GM21737 (cell line): ENCODE measurements around the gene TMEM132D.

ENCODE experiments used
- ATAC-seq: cut with Tn5 transposase; IDR thresholded peaks from one replicate; pipeline ENCODE4 v1.9.1; 2021; ENCODE audit warnings: mild to moderate bottlenecking, moderate library complexity; ENCODE audit not compliant: unreplicated experiment

The TMEM132D gene

DNA sequence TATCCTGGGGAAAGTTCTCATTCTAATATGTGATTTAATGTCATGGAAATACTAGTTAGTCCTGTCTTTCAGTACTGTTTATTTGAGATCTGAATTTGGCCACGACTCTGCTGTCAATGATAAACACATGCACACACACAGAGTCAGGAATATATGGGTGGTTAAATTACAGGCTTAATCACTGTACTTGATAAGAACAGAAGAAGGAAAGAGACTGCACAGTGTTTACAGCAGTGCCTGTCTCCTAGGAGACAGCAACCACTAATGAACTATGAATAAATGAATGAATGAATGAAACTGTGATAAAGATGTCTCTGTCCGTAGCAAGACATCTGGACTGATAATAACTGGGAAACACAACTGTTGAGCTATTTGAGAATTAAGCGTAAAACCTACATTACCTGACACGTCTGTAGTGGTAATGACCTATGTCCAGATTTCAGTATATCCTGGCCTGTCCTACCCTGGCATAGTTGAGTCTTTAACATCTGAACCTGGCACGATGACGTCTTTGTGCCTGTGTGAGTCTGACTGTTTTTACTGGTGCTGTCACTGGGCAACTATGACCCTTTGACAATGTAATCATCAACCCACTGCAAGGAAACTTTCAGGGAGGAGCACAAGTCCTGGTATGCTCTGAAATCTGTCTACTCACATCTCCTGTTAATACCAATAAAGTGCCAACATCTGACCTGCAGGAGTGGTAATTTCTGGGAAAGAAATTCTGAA lies 524.6 kb downstream of the TMEM132D start:
- no peak for ATAC-seq

DNA sequence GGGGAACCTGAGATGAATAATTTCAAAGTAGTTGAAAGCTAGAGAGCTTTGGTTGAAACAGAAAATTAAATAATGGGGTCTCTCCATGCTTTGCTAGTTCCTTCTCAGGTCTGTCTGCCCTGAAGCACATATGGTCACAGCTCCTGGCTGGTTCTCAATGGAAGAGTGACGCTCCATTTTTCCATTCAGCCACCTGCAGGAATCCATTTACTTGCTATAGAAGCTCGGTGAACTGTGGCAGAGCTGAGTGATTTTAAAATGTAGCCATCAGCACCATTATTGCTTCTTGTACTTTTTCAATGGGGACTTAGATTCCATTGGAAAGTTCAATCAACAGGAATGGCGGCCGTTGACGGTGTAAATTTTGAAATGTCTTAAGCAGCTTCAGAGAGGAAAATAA lies 525.3 kb downstream of the TMEM132D start:
- ATAC-seq: no peak

DNA sequence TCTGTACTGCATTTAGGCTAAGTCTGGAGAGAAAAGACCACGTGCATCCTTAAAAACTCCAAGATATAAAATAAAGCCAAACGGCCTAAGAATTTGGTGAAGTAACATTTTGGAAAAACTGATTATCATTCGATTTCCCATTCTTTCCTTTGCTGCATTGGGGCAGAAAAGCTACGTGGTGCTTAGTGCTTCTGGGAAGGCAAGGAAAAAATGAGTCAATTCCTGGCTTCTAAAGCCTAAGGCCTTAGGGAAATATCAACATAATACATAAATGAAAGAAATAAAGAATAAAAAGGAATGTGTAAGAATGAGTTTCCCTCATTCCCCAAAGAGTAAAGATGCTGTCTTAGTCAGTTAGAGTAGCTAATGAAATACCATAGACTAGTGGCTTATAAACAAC lies 530.1 kb downstream of the TMEM132D start:
- ATAC-seq: no peak

DNA sequence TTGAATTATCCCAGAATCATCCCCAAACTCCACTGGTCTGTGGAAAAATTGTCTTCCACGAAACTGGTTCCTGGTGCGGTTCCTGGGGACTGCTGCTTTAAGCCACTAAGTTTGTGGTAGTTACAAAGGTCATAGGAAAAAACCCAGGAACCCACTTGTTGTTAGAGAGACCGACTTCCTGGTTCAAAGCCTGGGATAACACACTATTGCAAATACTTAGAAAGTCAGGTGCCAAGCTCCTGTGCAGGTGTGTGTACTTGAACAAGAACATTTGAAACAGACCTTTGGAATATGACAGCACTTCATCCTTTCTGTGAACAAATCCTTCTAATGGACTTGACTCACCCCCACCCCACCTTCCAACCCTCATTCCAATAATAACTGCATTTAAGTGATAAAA lies 530.9 kb downstream of the TMEM132D start:
- ATAC-seq: no peak

DNA sequence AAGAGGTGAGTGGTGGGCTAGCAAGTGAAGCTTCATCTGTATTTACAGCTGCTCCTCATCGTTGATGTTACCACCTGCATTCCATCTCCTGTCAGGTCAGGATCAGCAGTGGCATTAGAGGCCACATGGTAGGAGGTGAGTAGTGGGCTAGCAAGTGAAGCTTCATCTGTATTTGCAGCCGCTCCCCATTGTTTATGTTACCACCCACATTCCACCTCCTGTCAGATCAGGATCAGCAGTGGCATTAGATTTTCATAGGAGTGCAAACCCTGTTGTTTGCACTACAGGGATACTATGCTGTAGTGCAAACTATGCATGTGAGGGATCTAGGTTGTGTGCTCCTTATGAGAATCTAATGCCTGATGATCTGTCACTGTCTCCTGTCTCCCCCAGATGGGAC lies 531.5 kb downstream of the TMEM132D start:
- no peak for ATAC-seq

DNA sequence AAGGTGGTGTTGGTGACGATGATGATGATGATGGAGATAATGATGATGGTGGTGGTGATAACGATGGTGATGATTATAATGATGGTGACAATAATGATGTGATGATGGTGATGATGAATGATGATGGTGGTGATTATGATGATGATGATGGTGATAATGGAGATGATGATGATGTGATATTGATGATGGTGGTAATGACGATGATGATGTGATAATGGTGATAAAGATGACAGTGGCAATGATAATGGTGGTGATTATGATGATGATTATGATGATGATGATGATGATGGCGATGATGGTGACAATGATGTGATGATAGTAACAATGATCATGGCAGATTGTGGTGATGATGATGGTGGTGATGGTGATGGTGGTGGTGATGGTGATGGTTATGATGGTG lies 532.6 kb downstream of the TMEM132D start:
- no peak for ATAC-seq

DNA sequence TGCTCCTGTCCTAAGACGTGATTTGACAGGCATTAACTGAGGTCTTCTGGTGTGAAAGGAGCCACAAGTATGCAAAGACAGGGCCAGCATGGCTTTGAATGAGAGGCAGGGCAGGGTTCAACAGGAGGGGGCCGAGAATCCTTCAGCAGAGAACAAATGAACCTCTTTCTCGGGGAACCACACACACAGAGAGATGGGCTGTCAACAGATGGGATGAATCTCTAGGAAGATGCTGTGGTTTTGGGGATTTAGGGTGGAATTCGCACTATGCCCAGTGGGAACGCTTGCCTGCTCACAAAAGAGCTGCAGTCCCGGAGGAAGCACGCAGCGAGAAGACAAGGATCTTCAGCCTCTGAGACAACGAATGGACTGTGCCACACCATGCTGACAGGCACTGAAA lies 537.2 kb downstream of the TMEM132D start:
- ATAC-seq: no peak

DNA sequence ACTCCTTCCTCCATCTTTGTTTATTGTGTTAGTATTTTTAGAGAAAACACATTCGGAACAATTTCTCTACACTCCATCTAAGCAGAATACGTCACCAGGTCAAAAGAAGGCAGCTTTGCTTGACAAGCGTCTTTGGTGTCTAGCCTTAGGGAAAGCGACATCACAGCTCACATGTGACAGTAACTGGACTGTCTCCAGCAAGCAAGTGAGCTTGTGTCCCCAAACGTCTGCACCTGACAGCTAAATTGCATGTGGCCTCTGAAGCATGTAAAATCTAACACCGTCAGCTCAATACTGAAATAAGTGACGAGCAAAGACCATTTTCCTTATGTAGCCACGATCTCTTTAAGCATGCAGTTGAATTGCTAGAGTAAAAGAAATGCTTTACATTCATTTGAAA lies 540.8 kb downstream of the TMEM132D start:
- ATAC-seq: no peak

DNA sequence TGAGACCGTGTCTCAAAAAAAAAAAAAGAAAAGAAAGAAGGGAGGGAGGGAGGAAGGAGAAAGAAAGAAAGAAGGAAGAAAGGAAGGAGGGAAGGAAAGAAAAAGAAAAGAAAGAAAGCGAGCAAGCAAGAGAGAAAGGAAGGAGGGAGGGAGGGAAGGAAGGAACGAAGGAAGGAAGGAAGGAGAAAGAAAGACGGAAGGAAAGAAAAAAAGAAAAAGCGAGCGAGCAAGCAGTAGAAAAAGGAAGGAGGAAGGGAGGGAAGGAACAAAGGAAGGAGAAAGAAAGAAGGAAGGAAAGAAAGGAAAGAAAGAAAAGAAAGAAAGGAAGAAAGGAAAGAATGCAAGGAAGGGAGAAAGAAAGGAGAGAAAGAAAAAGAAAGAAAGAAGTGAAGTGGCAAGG lies 546.6 kb downstream of the TMEM132D start:
- ATAC-seq: no peak

DNA sequence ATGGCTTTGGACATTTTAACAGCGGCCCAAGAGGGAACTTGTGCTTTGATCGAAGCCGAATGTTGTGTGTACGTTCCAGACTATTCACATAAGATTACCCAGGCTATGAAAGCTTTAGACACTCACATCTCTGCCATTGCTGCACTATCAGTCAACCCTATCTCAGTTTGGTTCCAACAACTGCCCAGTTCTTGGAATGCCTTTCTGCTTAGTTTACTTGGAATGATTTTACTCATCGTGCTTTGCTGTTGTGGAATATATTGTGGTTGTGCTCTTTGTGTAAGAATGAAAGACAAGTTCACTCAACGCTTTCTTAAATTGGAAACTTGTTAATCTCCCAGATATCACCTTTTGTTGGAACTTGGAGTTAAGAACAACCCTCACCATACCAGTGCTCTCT lies 552.3 kb downstream of the TMEM132D start:
- no peak for ATAC-seq

DNA sequence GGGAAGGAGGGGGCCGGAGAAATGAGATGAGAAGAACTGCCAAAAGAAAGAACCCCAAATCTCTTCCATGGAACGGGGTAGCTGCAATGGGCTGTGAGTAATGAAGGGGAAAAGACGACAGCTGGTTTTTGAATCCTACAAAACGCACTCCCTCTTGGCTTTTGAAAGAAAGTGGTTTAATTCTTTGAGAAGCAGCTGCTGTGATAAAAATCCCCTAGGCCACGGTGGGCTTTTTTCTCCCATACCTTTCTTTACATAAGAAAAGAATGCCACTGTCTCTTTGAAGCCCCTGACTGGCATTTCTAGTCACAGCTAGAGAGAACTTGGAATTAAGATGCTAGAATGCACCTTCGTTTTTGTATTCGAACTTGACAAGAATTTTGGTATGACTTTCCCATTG lies 564.5 kb downstream of the TMEM132D start:
- no peak for ATAC-seq

DNA sequence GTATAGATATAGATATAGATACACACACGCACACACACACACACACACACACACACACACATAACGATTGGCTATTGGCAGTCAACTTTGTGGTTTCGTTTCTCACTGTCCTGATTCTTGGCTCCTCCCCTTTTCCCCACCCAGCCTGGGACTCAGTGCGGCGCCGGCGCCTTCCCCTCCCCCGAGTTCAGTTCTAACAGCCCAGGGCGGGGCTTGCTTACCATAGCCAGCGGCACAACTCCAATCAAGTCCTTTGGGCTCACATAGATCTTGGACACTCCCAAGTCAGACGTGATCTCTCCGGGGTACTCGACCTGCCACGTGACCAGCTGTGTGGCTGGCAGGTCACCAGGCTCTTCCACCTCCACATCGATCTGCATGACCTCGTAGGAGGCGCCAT lies 566.4 kb downstream of the TMEM132D start:
- ATAC-seq: no peak

DNA sequence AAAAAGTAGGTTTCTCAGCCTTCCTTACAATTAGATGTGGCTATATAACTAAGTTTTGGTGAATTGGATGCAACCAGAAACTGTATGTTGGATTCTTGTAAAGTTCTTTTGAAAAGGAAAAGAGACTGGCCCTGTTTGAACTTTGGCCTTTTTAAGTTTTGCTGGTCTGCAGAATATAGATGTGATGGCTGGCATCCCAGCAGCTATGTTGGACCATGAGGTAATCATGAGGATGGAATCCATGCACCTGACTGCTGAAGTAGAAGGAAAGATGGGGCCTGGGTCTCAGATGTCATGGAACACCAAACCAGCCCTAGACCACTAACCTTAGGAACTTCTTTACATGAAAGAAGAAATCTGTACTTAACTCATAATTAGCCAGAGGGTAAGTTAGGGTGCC lies 568.1 kb downstream of the TMEM132D start:
- ATAC-seq: no peak

DNA sequence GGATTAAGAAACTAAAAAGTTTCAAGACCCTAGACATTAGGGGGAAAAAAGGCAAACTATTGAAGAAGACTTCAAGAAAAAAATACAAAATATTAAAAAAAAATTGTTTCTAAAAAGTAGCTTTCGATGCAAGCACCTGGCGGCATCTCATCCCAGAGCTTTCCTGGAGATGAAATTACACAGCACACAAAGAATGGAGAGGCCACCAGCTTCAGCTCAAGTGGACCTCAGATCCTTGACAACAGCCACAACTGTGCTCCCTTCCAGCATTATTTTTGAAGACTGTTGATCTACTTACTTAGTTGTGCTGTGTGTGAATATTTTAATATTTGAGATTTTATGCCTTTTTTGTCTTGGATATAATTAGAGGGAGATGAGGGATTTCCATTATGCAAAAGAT lies 571.5 kb downstream of the TMEM132D start:
- no peak for ATAC-seq

DNA sequence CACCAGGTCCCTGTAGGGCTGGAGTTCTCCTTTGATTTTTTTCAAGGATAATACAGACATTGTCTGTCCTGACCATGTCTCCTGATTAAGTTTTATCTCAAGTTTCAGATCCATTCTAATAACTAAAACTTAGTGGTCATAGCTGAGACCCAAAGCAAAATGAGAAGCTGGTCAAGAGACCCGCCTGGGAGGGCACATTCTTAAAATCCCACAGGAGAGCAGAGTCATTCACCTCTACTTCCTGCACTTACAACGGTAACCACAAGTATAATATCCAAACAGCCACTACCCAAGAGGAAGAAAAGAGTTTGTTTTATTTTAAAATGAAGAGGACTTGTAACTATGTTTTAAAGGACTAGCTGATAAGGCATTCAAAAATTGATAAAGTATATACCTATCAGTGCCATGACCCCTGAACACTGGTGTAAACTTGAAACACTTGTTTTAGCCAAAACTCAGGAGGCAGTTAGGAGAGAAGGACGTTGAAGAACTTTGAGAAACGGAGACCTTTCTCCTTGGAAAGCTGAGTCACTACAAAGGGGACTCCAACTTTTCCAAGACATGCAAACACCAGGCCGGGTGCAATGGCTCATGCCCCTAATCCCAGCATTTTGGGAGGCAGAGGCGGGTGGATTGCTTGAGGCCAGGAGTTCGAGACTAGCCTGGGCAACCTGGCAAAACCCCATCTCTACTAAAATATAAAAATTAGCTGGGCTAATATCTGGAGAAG lies 572.3 kb downstream of the TMEM132D start:
- no peak for ATAC-seq

DNA sequence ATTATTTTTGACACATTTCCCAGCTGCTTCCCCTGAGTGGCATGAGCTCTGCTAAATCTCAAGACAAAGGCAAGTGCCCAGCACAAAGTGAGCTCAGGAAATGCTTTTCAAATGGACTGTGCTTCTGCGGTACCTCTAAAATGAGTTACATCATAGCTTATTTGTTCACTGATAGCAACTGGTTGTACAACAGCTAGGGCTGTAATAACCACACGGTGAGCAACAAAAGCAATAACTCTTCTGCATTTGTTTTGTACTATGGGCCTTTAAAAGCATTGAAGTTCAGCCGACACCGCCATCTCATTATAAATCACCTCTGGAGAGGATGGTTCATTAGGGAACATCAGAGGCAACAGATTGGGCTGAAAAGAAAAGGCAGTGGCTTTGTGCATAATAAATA lies 575.6 kb downstream of the TMEM132D start:
- no peak for ATAC-seq

DNA sequence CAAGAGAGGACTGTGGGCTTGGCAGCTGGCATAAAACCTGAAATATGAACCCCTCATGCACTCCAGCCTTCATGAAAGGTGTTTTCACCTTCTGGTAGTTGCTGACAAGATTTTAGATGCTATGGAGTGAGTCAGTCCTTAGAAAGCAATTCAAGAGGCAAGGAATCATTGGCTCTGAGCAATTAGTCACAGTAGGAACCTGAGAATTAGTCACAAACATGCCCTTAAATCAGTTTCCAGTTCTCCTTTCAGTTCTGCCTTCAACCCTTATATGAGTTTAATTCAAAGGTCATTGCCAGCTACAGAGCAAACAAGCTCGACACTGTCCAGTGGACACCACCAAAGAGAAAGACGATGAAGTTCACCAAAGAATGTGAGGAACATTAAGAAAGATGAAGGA lies 578.3 kb downstream of the TMEM132D start:
- ATAC-seq: no peak

DNA sequence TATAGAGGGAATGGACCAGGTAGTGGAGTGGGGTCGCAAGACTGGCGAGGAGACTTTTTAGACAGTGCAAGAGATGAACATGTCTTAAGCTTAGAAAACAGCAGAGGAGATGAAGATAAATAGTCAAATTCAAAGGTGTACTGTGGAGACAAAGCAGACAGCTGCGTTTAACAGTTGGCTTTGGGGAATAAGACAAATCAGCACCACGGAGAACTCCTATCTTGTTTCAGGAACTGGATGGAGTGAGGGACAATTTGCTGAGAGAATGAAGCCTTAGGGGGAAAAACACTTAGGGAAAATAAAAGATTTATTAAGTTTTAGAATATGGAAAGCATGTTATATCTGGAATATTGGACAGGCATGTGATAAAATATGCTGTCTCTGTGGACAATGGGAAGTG lies 591.8 kb downstream of the TMEM132D start:
- no peak for ATAC-seq

DNA sequence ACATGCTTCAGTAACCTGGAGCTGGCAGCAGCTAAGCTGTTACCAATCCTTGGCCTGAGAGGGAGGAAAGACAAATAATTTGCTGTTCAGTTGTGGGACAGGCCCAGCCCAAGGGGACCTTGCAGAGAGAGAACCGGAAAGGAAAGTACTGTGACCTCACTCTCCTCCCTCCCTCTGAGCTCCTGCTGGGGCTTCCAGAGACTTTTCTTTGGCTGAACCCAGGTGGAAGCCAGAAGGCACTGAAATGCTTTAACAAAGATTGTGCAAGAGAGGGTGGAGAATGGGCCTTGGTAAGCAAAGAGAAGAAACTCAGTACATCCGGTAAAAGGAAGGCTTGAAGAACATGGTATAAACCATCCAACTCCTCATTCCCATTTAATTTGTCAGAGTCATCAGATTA lies 593.5 kb downstream of the TMEM132D start:
- no peak for ATAC-seq

DNA sequence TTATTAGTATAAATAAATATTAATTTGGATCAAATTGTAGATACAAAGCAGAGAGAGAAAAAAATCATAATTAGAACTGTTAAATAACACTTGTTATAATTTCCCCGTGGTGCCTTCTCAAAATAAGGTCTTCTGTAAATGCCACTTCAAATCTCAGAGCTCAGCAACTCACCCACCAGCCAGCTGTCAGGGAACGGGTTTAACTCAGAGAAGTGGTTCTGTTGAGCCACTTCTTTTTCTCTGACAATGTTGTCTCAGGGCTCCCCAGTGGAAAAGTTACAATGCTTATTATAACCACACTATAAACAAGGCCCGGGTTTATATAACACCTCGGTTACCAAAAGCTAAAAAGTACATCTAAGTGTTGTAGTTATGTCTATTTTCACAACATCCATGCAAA lies 598.0 kb downstream of the TMEM132D start:
- no peak for ATAC-seq

DNA sequence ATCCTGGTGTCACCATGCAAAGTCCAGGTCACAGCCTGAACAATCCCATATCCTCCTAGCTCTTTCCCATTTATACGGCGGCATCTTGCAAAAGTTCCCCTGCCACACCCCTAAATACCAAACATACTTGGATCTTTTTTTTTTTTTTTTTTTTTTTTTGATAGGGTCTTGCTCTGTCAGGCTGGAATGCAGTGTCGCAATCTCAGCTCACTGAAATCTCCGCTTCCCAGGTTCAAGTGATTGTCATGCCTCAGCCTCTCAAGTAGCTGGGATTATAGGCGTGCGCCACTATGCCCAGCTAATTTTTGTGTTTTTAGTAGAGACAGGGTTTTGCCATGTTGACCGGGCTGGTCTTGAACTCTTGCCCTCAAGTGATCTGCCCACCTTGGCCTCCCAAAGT lies 599.3 kb downstream of the TMEM132D start:
- ATAC-seq: no peak

DNA sequence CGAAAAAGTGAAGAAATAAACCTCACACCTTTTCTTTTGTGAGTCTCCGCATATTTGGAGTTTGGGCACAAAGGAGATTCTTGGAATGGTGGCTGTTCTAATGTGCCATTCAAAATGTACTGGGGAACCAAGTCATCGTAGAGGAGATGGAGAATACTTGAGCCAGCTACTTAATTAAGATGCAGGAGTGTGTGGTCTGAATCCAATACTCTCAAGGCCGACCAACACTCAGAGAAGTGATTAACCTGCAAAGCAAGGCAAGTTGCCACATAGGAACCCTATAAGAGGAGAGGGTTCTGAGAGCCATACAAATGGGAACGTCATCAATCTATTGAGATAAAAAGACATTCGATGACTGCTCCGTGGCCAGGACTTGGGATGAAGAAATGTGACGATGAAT lies 603.8 kb downstream of the TMEM132D start:
- ATAC-seq: no peak

DNA sequence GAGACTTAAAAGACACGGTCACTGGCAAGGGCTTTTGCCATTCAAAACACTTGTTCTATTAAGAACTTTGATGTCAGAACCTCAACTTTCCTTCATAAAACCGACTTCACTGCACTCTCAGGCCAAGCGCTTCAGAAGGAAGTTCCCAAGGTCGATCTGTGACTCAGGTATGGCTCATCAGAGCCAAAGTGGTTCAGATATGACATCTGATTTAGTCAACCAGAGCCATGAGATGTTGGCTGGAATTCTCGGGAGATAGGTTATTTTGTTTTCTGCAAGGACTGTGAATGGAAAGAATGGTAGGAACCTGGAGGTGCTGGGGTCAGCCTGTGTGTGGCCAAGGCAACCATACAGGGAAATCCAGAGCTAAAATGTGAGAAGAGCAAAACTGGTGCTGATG lies 604.9 kb downstream of the TMEM132D start:
- no peak for ATAC-seq
